Fibroblast of peridontal ligament (primary cell): Measurements from ENCODE around the gene GABRG3.
A peak's percentile ranks its signal among the peaks of the same experiment; 100 is the strongest.

ENCODE experiments used
- DNase-seq: peaks from one replicate; pipeline ENCODE4 v3.0.0-alpha.2; 2010; ENCODE audit errors: extremely low read depth

Gene GABRG3

DNA sequence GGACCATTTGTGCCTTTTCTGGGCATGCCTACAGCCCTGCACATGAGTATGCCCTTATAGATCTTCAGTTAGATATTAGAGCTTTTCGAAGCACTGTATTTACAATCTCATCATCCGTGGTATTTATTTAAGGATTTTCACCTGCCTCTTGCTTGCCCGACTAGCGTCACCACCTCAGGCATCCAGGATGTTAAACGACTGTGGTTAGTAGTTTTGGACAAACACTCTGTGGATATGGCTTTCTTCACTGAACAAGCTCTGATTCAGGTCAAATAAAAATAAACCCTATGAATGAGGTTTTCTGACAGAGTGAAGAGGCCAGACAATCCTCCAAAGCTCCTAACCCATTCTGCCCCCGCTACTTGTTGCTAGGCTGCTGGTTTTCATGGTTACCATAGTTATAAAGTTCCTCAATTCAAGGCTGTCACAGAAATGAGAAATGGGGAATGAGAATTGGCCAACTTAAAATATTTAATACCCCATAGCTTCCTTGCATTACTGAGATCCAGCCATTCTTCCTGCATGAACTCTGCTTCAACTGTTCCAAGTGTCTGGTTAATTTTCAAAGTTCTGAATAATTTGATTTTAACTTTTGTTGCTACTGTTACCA, 440.1 kb downstream of the GABRG3 start:
- no peak for DNase-seq

DNA sequence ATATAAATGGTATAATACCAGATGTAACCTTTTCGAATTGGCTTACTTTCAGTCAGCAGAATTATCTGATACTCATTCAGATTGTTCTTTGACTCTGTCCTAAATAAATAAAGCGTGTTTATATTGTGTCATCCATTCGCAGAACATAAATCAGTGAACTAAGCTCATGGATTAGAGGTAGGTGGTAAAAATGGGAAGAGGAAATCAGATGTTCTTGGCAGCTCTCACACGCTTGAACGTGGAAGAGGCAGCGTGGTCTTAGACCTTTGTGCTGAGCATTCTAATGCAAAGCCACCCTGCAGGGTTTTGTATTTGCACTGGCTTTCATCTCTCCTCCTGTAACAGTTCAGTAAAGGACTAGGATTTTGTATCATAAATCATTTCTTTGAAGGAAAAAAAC, 441.4 kb downstream of the GABRG3 start:
- no peak for DNase-seq

DNA sequence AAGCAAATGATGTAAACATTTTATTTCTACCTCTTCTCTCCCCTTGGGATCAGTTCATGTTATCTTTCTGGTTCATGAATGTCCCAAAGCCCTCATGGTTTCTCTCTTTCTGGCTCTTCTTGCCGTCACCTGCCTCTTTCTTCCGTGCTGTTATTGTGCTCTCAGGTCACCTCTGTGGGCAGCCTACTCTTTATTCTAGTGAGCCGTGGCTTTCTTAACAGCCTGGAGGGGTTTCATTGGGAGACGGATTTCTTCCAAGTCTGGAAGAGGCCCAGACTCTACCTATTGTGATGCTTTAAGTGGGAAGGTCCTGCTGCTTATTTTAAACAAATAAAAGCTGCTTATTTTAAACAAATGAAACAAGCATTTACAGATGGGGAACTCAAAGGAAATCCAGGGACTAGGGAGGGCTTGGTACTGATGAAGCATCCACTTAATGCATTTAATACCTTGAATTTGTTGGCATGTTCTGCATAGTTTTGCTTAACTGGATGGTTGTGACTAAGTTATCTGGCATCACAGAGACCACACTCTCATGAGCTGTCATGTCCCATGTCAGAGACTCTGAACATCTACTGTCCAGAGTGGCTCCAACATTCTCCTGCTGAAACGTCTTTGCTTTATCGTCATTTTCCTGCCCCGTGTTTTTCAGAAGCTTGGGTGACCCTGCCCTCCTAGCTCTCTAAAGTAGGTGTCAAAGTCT, 443.3 kb downstream of the GABRG3 start:
- no peak for DNase-seq

- no peak for DNase-seq
Observed at GRCh38 chr15:27418726-27419125, 447.7 kb downstream of the GABRG3 start.

- no peak for DNase-seq
Observed at GRCh38 chr15:27422997-27423396, 452.0 kb downstream of the GABRG3 start.

- DNase-seq: no peak
Observed at GRCh38 chr15:27426805-27427204, 455.8 kb downstream of the GABRG3 start.

DNA sequence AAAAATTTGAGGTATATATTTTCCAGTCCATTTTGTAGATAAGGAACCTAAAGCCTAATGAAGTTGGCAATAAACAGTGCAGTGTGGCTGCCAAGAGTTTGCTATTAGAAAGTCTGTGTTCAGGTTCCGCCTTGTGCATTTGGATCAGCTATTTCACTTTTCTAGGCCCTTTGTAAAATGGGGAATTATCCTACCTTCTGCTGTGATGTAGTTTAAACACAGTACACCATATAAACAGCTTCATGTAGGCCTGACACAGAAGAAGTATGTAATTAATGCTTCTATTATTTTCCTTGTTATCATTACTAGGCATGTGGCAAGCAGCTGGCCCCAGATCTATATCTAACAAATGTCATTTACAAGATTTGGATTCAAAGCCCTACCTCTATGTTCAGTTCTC, 456.3 kb downstream of the GABRG3 start:
- no peak for DNase-seq

GRCh38 chr15:27428151-27428550, 457.2 kb downstream of the GABRG3 start:
- no peak for DNase-seq

DNA sequence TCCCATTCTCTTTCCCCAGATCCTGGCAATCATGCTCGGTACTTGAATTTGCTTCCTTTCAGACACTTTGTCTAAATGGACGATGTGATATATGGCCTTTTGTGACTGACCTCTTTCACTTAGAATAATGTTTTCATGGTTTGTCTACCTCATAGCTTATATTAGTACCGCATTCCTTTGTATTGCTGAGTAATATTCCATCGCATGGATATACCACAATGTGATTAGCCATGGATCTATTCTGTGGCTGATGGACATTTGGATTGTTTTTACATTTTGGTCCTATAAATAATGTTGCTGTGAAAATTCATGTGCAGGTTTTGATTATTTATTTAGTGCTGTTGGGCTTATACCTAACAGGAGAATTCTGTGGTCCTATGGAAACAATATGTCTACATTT, 458.6 kb downstream of the GABRG3 start:
- no peak for DNase-seq

GRCh38 chr15:27433604-27434003, 462.6 kb downstream of the GABRG3 start:
- no peak for DNase-seq

DNA sequence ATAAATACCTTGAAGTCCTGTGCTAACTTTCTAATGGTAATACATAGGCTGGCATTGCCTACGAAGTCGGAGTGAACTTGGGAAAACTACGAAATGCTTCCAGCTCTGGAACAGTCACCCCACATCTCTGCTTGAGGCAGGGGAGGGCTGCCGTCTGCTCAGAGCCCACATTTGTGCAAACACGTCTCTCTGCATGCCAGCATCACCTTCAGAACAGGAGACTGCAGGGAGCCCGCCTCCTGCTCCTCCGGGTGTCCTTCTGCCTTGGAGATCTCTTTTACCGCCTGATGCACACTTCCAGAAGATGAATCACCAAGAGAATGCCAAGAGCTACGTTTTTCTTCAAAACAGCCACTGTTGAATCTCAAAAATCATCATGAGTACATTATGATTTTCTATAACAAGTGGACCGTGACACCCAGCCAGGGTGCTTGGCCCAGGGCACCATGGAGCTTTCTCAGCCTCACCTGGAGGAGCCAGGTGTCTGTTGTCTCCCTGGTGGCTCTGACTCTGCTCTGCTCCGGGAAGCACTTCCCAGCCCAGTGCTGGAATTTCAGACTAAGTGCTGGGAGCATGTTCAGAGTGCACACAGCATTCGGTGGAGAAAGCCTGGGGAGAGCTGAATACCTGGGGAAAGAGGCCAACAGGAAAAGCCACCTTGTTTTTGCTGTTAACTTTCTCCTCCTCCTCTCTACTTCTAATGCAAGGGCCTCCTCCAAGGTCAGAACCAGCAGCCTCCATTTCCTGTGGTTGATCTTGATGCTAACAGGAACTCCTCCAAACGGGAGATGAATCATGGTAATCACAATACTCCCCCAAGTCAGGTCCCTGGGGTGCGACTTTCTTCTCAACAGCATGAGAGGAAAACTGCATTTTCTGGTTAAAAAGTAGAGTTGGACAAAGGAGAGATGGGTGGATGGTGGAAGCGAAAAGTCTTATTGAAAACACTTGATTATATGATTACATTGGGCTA, 467.7 kb downstream of the GABRG3 start:
- peak; percentile 62 for DNase-seq

DNA sequence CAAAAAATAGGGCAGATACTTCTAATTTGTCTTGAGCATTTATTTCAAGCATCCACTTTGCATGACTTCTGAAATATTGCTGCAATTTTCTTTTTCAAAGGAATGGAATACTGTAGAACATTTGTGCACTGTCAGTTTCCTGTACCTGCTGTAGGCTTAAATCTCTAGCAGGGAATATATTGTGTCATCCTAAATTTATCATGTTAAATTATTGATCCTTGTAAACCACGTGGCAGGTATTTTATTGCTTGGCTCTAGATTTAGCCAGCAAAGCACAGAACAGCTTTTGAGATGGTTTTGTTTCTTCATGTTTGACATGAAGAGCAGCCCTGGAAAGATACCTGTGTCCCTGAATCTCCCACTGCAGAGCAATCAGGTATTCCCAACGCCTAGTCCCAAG, 470.1 kb downstream of the GABRG3 start:
- no peak for DNase-seq

DNA sequence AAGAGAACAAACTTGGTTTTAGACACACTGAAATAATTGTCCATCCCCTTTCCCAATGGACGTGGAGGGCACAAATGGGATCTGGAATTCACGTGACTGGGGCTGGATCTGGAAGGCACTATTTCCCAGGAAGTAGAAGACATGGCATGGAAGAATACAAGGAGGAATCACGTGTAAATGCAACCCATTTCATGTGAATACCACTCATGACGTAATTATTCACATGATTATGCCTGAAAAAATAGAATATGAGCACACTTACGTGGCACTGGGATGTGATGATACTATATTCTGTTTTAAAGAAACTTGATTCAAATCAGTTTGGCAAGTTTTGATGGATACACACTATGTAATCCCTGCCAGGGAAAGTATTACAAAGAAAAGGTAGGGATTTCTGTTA, 477.3 kb downstream of the GABRG3 start:
- DNase-seq: no peak

DNA sequence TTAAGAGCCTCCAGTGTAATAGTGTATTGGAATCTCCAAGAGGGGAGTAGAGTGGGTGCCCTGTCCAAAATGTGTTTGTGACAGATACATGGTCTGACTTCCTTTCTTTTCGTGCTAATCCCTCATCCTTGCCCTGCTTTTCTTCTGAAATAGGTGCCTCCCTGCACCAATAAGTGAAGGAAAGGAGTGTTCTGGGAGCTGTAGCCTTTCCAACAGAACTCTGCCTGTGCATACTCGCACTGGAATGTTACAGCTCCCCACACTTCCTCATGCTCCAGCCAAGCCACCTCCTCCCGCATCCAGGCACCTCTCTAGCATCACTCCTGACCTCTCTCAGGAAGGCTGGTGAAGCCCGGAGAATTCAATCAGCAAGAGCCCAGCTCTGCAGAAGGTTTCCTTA, 478.0 kb downstream of the GABRG3 start:
- DNase-seq: no peak

DNA sequence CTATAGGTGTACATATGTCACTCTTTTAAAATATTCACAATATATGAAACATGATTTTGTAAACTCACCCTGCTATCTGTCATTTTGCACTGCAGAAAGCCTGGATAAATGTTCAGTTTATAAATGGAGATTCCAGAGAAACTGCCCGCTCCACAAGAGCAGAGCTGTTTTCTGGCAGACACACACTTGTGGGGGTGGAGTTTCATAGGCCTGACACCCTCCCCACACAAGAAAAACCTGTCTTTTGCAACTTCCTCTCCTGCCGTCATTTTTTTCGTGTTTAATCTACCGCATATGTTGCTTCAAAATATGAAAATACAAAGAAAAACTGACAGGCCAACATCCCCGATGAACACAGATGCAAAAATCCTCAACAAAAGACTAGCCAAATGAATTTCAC, 479.0 kb downstream of the GABRG3 start:
- no peak for DNase-seq

DNA sequence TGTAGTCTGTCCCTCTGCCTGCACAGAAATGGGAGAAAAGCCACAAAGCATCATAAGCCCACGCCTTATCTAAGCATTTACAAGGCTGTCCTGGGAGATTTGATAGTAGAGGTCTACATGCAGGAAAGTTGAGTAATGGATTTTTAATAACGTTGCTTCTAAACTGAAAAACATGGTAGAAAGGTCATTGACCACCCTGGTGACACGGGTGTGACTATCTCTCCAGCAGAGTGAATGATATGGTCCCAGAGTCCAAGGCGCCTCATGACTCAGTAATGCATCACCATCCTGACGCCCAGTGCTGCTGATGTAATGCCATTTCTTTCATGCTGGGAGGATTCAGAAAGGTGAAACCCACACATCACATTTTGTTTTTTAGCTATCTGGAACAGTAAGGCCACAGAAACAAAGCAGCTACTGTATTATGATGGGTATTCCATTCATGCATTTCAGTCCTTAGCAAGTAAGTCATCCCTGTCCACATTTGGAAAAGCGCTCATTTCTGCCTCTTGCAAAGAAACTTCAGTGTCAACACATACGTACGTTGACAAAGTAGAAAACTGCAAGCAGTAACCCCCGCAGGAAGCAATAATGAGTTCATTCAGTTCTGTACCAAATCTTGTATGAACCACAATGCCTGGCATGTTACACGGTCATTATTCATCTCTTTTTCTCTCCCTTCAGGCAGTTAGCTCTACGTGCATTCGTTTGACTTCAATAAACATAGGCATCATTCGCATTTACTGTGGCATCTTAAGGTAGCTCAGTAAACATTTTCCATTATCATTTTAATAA, 483.5 kb downstream of the GABRG3 start:
- DNase-seq: peak; percentile 49

- DNase-seq: no peak
Observed at GRCh38 chr15:27456807-27457206, 485.8 kb downstream of the GABRG3 start.

- no peak for DNase-seq
Observed at GRCh38 chr15:27457766-27458165, 486.8 kb downstream of the GABRG3 start.

GRCh38 chr15:27458345-27459084, 487.5 kb downstream of the GABRG3 start:
- no peak for DNase-seq

- no peak for DNase-seq
Observed at GRCh38 chr15:27459836-27460235, 488.9 kb downstream of the GABRG3 start.

DNA sequence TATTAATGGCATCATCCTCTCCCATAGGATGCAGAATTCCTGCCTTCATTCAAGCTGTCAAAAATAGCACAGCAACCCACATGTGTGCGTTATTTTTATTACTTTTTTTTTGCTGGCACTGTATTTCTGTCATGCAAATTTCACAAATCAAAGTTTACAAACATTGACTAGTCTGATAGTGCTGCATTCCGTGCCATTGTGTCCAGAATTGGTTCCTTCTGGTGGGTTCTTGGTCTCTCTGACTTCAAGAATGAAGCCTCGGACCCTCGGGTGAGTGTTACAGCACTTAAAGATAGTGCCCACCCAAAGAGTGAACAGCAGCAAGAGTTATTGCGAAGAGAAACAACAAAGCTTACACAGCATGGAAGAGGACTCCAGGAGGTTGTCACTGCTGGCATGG, 490.2 kb downstream of the GABRG3 start:
- no peak for DNase-seq
